Panc1 (cell line): ENCODE data around the gene SLC18B1. TPM values are rescaled to one million over a fixed set of nuclear protein-coding genes. Genes with fewer than 3 reads are reported as not detected.

Source experiments
- ATAC-seq: fragments of 200-7000 bp; cut with Tn5 transposase; 2 replicates; pipeline ENCODE4 v1.9.1; 2020; ENCODE audit warnings: mild to moderate bottlenecking, moderate library complexity
- BruUV-seq: library from RNA; stranded (reverse); fragments of 400-500 nt; replicated peaks from 2 replicates; lab custom pipeline; 2021; lab: Mats Ljungman, UMichigan
- CTCF ChIA-PET: fragments of 300-600 bp; sonication (Branson Sonifier 250); formaldehyde crosslinking; loops from one replicate; lab custom pipeline; 2022; ENCODE audit warnings: antibody characterized with exemption; lab: Charles Lee
- POLR2A ChIA-PET: fragments of 300-600 bp; sonication (Branson Sonifier 250); formaldehyde crosslinking; loops from one replicate; lab custom pipeline; 2022; ENCODE audit warnings: antibody characterized with exemption; lab: Charles Lee
- DNase-seq: peaks from one replicate; pipeline ENCODE4 v3.0.0-alpha.2; 2010; ENCODE audit warnings: low read depth, low spot score
- H3K27ac ChIP-seq: 2 replicates; pipeline ENCODE4 v1.5.1; 2011; ENCODE audit warnings: mild to moderate bottlenecking, low read length, inconsistent platforms
- H3K27me3 ChIP-seq: fragments of 200-500 bp; sonication (Bioruptor generic); 2 replicates; pipeline ENCODE4 v1.6.0; 2014; ENCODE audit warnings: low read length, inconsistent platforms; ENCODE audit not compliant: control insufficient read depth, insufficient read depth
- H3K36me3 ChIP-seq: fragments of 200-500 bp; sonication (Bioruptor generic); 2 replicates; pipeline ENCODE4 v1.5.1; 2014; ENCODE audit warnings: inconsistent platforms, mild to moderate bottlenecking, low read length, moderate library complexity; ENCODE audit not compliant: control insufficient read depth, insufficient read depth
- H3K4me1 ChIP-seq: 2 replicates; pipeline ENCODE4 v1.5.1; 2011; ENCODE audit warnings: inconsistent platforms, mild to moderate bottlenecking, low read length, moderate library complexity; ENCODE audit not compliant: control insufficient read depth, insufficient read depth
- H3K4me3 ChIP-seq, 2 experiments: 2 replicates each; pipeline ENCODE4 v1.5.1; 2011 to 2012; ENCODE audit warnings: low read depth in 2 of 2, low read length in 2 of 2, mild to moderate bottlenecking in 2 of 2, inconsistent platforms in 1 of 2, moderate library complexity in 1 of 2
- H3K9me3 ChIP-seq: fragments of 200-500 bp; sonication (Bioruptor generic); 2 replicates; pipeline ENCODE4 v1.5.1; 2014; ENCODE audit warnings: low read depth, mild to moderate bottlenecking, inconsistent platforms, low read length, moderate library complexity; ENCODE audit not compliant: control insufficient read depth, insufficient read depth
- CTCF ChIP-seq: fragments of 450-650 bp; IDR thresholded peaks from 2 replicates; pipeline ENCODE4 v1.5.1; 2017; ENCODE audit warnings: mild to moderate bottlenecking
- POLR2AphosphoS5 ChIP-seq: IDR thresholded peaks from 2 replicates; pipeline ENCODE4 v1.6.1; 2012; ENCODE audit warnings: mild to moderate bottlenecking, low read depth, low read length, moderate library complexity
- REST ChIP-seq, 2 experiments: IDR thresholded peaks; 2 replicates each; pipeline ENCODE4 v1.6.1; 2011 to 2012; ENCODE audit warnings: low read depth in 2 of 2, control low read depth in 1 of 2, low read length in 1 of 2, mild to moderate bottlenecking in 1 of 2, moderate library complexity in 1 of 2; ENCODE audit not compliant: insufficient read depth in 1 of 2
- SIN3A ChIP-seq: IDR thresholded peaks from 2 replicates; pipeline ENCODE4 v1.6.1; 2012; ENCODE audit warnings: low read depth, mild to moderate bottlenecking, low read length, moderate library complexity, borderline replicate concordance; ENCODE audit not compliant: insufficient read depth
- TCF7L2 ChIP-seq: IDR thresholded peaks from 2 replicates; pipeline ENCODE4 v1.6.1; 2011; ENCODE audit warnings: mild to moderate bottlenecking, low read depth, low read length, inconsistent platforms
- in situ Hi-C: cut with HindIII; loops from 2 replicates; pipeline ENCODE4 v1.10.0; 2016; ENCODE audit warnings: low sequenced_read_pairs, low pct_unique_long_range_greater_than_20kb
- intact Hi-C: fragments of 100-400 bp; cut with micrococcal nuclease; formaldehyde crosslinking; loops from one replicate; pipeline ENCODE4 v1.10.0; 2022; ENCODE audit not compliant: unreplicated experiment
- total RNA-seq: library from RNA; stranded (reverse); gene quantifications from one replicate; pipeline ENCODE4 v1.2.1, GENCODE V29; 2021; ENCODE audit not compliant: unreplicated experiment

The SLC18B1 gene
- total RNA-seq, 1 experiment from 2014 or later = 0.67 TPM

GRCh38 chr6:132804251-132804650, 5.8 kb upstream of the SLC18B1 start:
- ChIA-PET CTCF (no interaction called here), POLR2A (no interaction called here)
- in situ Hi-C loops (no loop called here), intact Hi-C loops (no loop called here)
- TF ChIP-seq POLR2AphosphoS5 (no peak), TCF7L2 (no peak), REST (IDR thresholded peaks at IDR 0.05; ENCODE audit: insufficient read depth in 1 of 2, low read depth in 2 of 2, low read length in 1 of 2) (no peak), CTCF (no peak), SIN3A (no peak)
- no peak for DNase-seq
- no peaks in the 10 kb centered on the region for H3K36me3 ChIP-seq
- no peaks in the 10 kb centered on the region; the same call in 1 of the 2 replicates for H3K4me1 ChIP-seq
- H3K4me3 ChIP-seq = no peak overlapping the region
- ATAC-seq = no peak
- no peak overlapping the region for H3K27ac ChIP-seq
- peaks cover 8% of the 10 kb centered on the region; the same call in 1 of the 2 replicates for H3K27me3 ChIP-seq
- BruUV-seq = no TSS peak
- H3K9me3 ChIP-seq = no peaks in the 10 kb centered on the region

GRCh38 chr6:132800656-132801055, 2.2 kb upstream of the SLC18B1 start:
- no peak for TF ChIP-seq REST (IDR thresholded peaks at IDR 0.05; ENCODE audit: insufficient read depth in 1 of 2, low read depth in 2 of 2, low read length in 1 of 2)
- TF ChIP-seq CTCF = no peak
- no peak for TF ChIP-seq SIN3A
- no peak for TF ChIP-seq TCF7L2
- TF ChIP-seq POLR2AphosphoS5 = no peak
- ATAC-seq (no peak), DNase-seq (no peak)
- Histone ChIP-seq H3K9me3 (no peaks in the 10 kb centered on the region), H3K4me3 (no peak overlapping the region), H3K27ac (no peak overlapping the region), H3K27me3 (0 out of 2 replicates have a peak, but pooled peaks cover 2% of the 10 kb centered on the region), H3K36me3 (no peaks in the 10 kb centered on the region; the same call in 1 of the 2 replicates), H3K4me1 (peaks cover 4% of the 10 kb centered on the region; the same call in 1 of the 2 replicates)
- CTCF ChIA-PET = no interaction called here
- intact Hi-C loops (no loop called here), in situ Hi-C loops (no loop called here)
- no TSS peak for BruUV-seq
- POLR2A ChIA-PET = no interaction called here
